ENCODE measurements around the gene KLHL17. TPM values are rescaled to one million over a fixed set of nuclear protein-coding genes. Genes with fewer than 3 reads are reported as not detected.

The KLHL17 gene
- total and polyA plus RNA-seq, 10 of the 15 experiments (the other 5 are each of a cell fraction or from before 2014, with no cell fraction given): 0.03 to 30.6 (median 5.3) TPM

DNA sequence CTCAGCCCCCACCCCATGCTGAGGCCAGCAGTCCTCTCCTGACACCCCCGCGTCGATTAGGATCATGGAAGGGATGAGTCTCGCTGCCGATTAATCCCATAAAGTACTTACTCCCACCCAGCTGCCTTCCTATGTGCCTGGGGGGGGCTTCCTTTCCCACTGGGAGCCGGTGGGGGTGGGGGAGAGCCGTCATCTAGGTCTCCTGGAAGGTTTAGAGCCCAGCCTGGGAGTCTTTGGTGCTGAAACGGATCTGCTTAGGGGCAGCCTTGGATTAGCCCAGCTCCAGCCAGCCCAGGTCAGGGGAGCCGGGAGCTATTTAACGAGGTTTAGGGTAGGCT lies 26.8 kb upstream of the KLHL17 start (continued):
- no peak for TF ChIP-seq SPI1 (IDR thresholded peaks at IDR 0.05; ENCODE audit: borderline replicate concordance, insufficient read depth, low read depth, low read length)
- TF ChIP-seq NR2C2 (IDR thresholded peaks at IDR 0.05; ENCODE audit: borderline replicate concordance, control insufficient read depth, insufficient read length, low read depth): no peak
- no peak for TF ChIP-seq HDAC2 (IDR thresholded peaks at IDR 0.05)
- no peak for TF ChIP-seq IKZF1 (conservative IDR thresholded peaks at IDR 0.05)
- no peak for TF ChIP-seq CEBPB (IDR thresholded peaks at IDR 0.05; ENCODE audit: borderline replicate concordance in 1 of 2, low read depth in 2 of 2, low read length in 2 of 2)
- TF ChIP-seq, protein P1, sequence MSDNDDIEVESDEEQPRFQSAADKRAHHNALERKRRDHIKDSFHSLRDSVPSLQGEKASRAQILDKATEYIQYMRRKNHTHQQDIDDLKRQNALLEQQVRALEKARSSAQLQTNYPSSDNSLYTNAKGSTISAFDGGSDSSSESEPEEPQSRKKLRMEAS (IDR thresholded peaks at IDR 0.05; ENCODE audit: low read depth, low read length): no peak
- TF ChIP-seq, protein P2, sequence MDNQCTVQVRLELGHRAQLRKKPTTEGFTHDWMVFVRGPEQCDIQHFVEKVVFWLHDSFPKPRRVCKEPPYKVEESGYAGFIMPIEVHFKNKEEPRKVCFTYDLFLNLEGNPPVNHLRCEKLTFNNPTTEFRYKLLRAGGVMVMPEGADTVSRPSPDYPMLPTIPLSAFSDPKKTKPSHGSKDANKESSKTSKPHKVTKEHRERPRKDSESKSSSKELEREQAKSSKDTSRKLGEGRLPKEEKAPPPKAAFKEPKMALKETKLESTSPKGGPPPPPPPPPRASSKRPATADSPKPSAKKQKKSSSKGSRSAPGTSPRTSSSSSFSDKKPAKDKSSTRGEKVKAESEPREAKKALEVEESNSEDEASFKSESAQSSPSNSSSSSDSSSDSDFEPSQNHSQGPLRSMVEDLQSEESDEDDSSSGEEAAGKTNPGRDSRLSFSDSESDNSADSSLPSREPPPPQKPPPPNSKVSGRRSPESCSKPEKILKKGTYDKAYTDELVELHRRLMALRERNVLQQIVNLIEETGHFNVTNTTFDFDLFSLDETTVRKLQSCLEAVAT (IDR thresholded peaks at IDR 0.05): no peak
- no peak for TF ChIP-seq ZSCAN29 (IDR thresholded peaks at IDR 0.05)
- no peak for TF ChIP-seq ZNF24 (IDR thresholded peaks at IDR 0.05)
- no peak for TF ChIP-seq POLR2AphosphoS2 (IDR thresholded peaks at IDR 0.05; ENCODE audit: low read depth, low read length)
- no peak for TF ChIP-seq TAF1 (IDR thresholded peaks at IDR 0.05; ENCODE audit: borderline replicate concordance, low read depth, low read length)
- no peak for TF ChIP-seq WRNIP1 (IDR thresholded peaks at IDR 0.05; ENCODE audit: borderline replicate concordance, low read depth, low read length)
- TF ChIP-seq SUPT20H (IDR thresholded peaks at IDR 0.05; ENCODE audit: borderline replicate concordance, control insufficient read depth, low read depth, low read length): no peak
